Activated naive CD4-positive, alpha-beta T cell treated with anti-CD3 and anti-CD28 coated beads, Interleukin-2, amount 10 ng/mL, durations not matched to agents 7 days and 5 days (primary cell): Measurements from ENCODE around the gene SERINC5.

ENCODE experiments used
- CTCF ChIA-PET: fragments of 350-600 bp; sonication (Branson Sonifier 250); formaldehyde crosslinking; loops from one replicate; lab custom pipeline; 2021; ENCODE audit warnings: antibody characterized with exemption; lab: Charles Lee
- DNase-seq: peaks from one replicate; pipeline ENCODE4 v3.0.0-alpha.2; 2020
- H3K27ac Mint-ChIP-seq: one replicate; pipeline ENCODE4 v1.8.0; 2021; ENCODE audit warnings: mild to moderate bottlenecking, moderate library complexity, mixed read lengths
- H3K27me3 Mint-ChIP-seq: one replicate; pipeline ENCODE4 v1.8.0; 2021; ENCODE audit warnings: mild to moderate bottlenecking, mixed read lengths
- H3K36me3 Mint-ChIP-seq: one replicate; pipeline ENCODE4 v1.8.0; 2021; ENCODE audit warnings: mixed read lengths
- H3K4me1 Mint-ChIP-seq: one replicate; pipeline ENCODE4 v1.8.0; 2021; ENCODE audit warnings: mixed read lengths
- H3K4me3 Mint-ChIP-seq: one replicate; pipeline ENCODE4 v1.8.0; 2021; ENCODE audit warnings: mild to moderate bottlenecking, moderate library complexity, mixed read lengths
- H3K9me3 Mint-ChIP-seq: one replicate; pipeline ENCODE4 v1.8.0; 2021; ENCODE audit warnings: mixed read lengths

SERINC5 gene

GRCh38 chr5:80230269-80230992, 25.4 kb downstream of the SERINC5 start:
- peaks cover 58% of the 10 kb centered on the region for H3K36me3 Mint-ChIP-seq
- H3K4me3 Mint-ChIP-seq = no peak overlapping the region
- no peaks in the 10 kb centered on the region for H3K27me3 Mint-ChIP-seq
- no peak overlapping the region for H3K27ac Mint-ChIP-seq
- CTCF ChIA-PET = no interaction called here
- H3K9me3 Mint-ChIP-seq = no peaks in the 10 kb centered on the region
- no peak for DNase-seq
- peaks cover 78% of the 10 kb centered on the region for H3K4me1 Mint-ChIP-seq

- H3K4me1 Mint-ChIP-seq = peaks cover 79% of the 10 kb centered on the region
Measured at GRCh38 chr5:80229902-80230255, 26.0 kb downstream of the SERINC5 start.

GRCh38 chr5:80227979-80228596, 27.8 kb downstream of the SERINC5 start:
- no peak for DNase-seq
- Mint-ChIP-seq H3K27me3 (no peaks in the 10 kb centered on the region), H3K27ac (no peak overlapping the region), H3K4me1 (peaks cover 70% of the 10 kb centered on the region), H3K36me3 (peaks cover 51% of the 10 kb centered on the region), H3K4me3 (no peak overlapping the region), H3K9me3 (no peaks in the 10 kb centered on the region)
- CTCF ChIA-PET = interaction anchor here (0.9 to 1.3 kb wide), 2 partner anchors 18 to 36 kb away, joined by 3 to 4 read pairs; no protein-coding TSS in a partner anchor

More at GRCh38 chr5:80229902-80230255, 26.0 kb downstream of the SERINC5 start:
- H3K36me3 Mint-ChIP-seq = peaks cover 58% of the 10 kb centered on the region
- no peak overlapping the region for H3K4me3 Mint-ChIP-seq
- H3K9me3 Mint-ChIP-seq = no peaks in the 10 kb centered on the region
- no peak overlapping the region for H3K27ac Mint-ChIP-seq
- no peaks in the 10 kb centered on the region for H3K27me3 Mint-ChIP-seq
- no peak for DNase-seq
- CTCF ChIA-PET = interaction anchor here (1.0 kb wide), 1 partner anchor 85 kb away, joined by 3 read pairs; no protein-coding TSS in a partner anchor

- Mint-ChIP-seq H3K4me3 (no peak overlapping the region), H3K27ac (peak overlapping the region; percentile 80), H3K36me3 (peaks cover 46% of the 10 kb centered on the region), H3K27me3 (no peaks in the 10 kb centered on the region), H3K4me1 (peaks cover 63% of the 10 kb centered on the region), H3K9me3 (no peaks in the 10 kb centered on the region)
- CTCF ChIA-PET = no interaction called here
- no peak for DNase-seq
Measured at GRCh38 chr5:80225934-80226326, 29.9 kb downstream of the SERINC5 start.

GRCh38 chr5:80225189-80225933, 30.5 kb downstream of the SERINC5 start:
- H3K4me3 Mint-ChIP-seq = no peak overlapping the region
- peaks cover 62% of the 10 kb centered on the region for H3K4me1 Mint-ChIP-seq
- CTCF ChIA-PET = interaction anchor here (0.7 kb wide), 1 partner anchor 17 kb away, joined by 3 read pairs; no protein-coding TSS in a partner anchor

GRCh38 chr5:80223561-80223960, 32.3 kb downstream of the SERINC5 start:
- Mint-ChIP-seq H3K9me3 (no peaks in the 10 kb centered on the region), H3K27ac (no peak overlapping the region), H3K27me3 (no peaks in the 10 kb centered on the region), H3K4me3 (no peak overlapping the region), H3K4me1 (peaks cover 66% of the 10 kb centered on the region), H3K36me3 (peaks cover 47% of the 10 kb centered on the region)
- CTCF ChIA-PET = no interaction called here
- no peak for DNase-seq

More at GRCh38 chr5:80225189-80225933, 30.5 kb downstream of the SERINC5 start:
- DNase-seq = no peak
- H3K27ac Mint-ChIP-seq = peak overlapping the region; percentile 4
- H3K36me3 Mint-ChIP-seq = peaks cover 44% of the 10 kb centered on the region
- no peaks in the 10 kb centered on the region for H3K9me3 Mint-ChIP-seq
- no peaks in the 10 kb centered on the region for H3K27me3 Mint-ChIP-seq

GRCh38 chr5:80220245-80220897, 35.5 kb downstream of the SERINC5 start:
- no peaks in the 10 kb centered on the region for H3K9me3 Mint-ChIP-seq
- no peak overlapping the region for H3K27ac Mint-ChIP-seq
- CTCF ChIA-PET = no interaction called here
- peaks cover 67% of the 10 kb centered on the region for H3K4me1 Mint-ChIP-seq
- no peak overlapping the region for H3K4me3 Mint-ChIP-seq
- H3K27me3 Mint-ChIP-seq = no peaks in the 10 kb centered on the region
- DNase-seq = no peak
- H3K36me3 Mint-ChIP-seq = peaks cover 54% of the 10 kb centered on the region

- Mint-ChIP-seq H3K27me3 (no peaks in the 10 kb centered on the region), H3K9me3 (no peaks in the 10 kb centered on the region), H3K27ac (peak overlapping the region; percentile 91), H3K4me3 (no peak overlapping the region), H3K36me3 (peaks cover 58% of the 10 kb centered on the region), H3K4me1 (peaks cover 72% of the 10 kb centered on the region)
- DNase-seq = no peak
- CTCF ChIA-PET = interaction anchor here (1.8 to 2.3 kb wide), 2 partner anchors 28 to 128 kb away, joined by 5 read pairs; no protein-coding TSS in a partner anchor
Measured at GRCh38 chr5:80219391-80219790, 36.5 kb downstream of the SERINC5 start.

GRCh38 chr5:80217667-80218066, 38.2 kb downstream of the SERINC5 start:
- peaks cover 70% of the 10 kb centered on the region for H3K36me3 Mint-ChIP-seq
- peak overlapping the region; percentile 77 for H3K4me3 Mint-ChIP-seq
- no peak for DNase-seq
- no peaks in the 10 kb centered on the region for H3K27me3 Mint-ChIP-seq
- H3K4me1 Mint-ChIP-seq = peaks cover 87% of the 10 kb centered on the region
- no peaks in the 10 kb centered on the region for H3K9me3 Mint-ChIP-seq
- CTCF ChIA-PET = interaction anchor here (1.1 to 2.3 kb wide), 5 partner anchors 23 to 126 kb away, joined by 3 to 5 read pairs (median 5); partner anchors contain the start of gene SERINC5
- peak overlapping the region; percentile 91 for H3K27ac Mint-ChIP-seq

GRCh38 chr5:80216753-80217596, 38.9 kb downstream of the SERINC5 start:
- peak overlapping the region; percentile 91 for H3K27ac Mint-ChIP-seq
- peak; percentile 60 for DNase-seq
- peaks cover 73% of the 10 kb centered on the region for H3K36me3 Mint-ChIP-seq
- H3K27me3 Mint-ChIP-seq = no peaks in the 10 kb centered on the region
- H3K4me1 Mint-ChIP-seq = peaks cover 90% of the 10 kb centered on the region
- CTCF ChIA-PET = interaction anchor here (0.7 to 1.9 kb wide), 5 partner anchors 12 to 122 kb away, joined by 3 to 5 read pairs (median 3); partner anchors contain the start of gene SERINC5
- no peaks in the 10 kb centered on the region for H3K9me3 Mint-ChIP-seq
- peak overlapping the region; percentile 77 for H3K4me3 Mint-ChIP-seq

- Mint-ChIP-seq H3K27ac (peak overlapping the region; percentile 87), H3K27me3 (no peaks in the 10 kb centered on the region), H3K4me3 (peak overlapping the region; percentile 70), H3K4me1 (peaks cover 95% of the 10 kb centered on the region), H3K36me3 (peaks cover 75% of the 10 kb centered on the region), H3K9me3 (no peaks in the 10 kb centered on the region)
- DNase-seq = peak; percentile 26
- CTCF ChIA-PET = interaction anchor here (1.3 kb wide), 1 partner anchor 11 kb away, joined by 3 read pairs; no protein-coding TSS in a partner anchor
Measured at GRCh38 chr5:80216096-80216495, 39.8 kb downstream of the SERINC5 start.

- Mint-ChIP-seq H3K9me3 (no peaks in the 10 kb centered on the region), H3K4me1 (peaks cover 96% of the 10 kb centered on the region), H3K4me3 (peak overlapping the region; percentile 70), H3K27ac (peak overlapping the region; percentile 87), H3K36me3 (peaks cover 76% of the 10 kb centered on the region), H3K27me3 (no peaks in the 10 kb centered on the region)
- DNase-seq = no peak
- CTCF ChIA-PET = interaction anchor here (1.4 kb wide), 1 partner anchor 32 kb away, joined by 5 read pairs; no protein-coding TSS in a partner anchor
Measured at GRCh38 chr5:80215523-80215922, 40.3 kb downstream of the SERINC5 start.

- Mint-ChIP-seq H3K9me3 (no peaks in the 10 kb centered on the region), H3K27ac (peak overlapping the region; percentile 8), H3K36me3 (peaks cover 77% of the 10 kb centered on the region), H3K4me1 (peaks cover 97% of the 10 kb centered on the region), H3K27me3 (no peaks in the 10 kb centered on the region), H3K4me3 (no peak overlapping the region)
- CTCF ChIA-PET = interaction anchor here (1.7 kb wide), 1 partner anchor 14 kb away, joined by 6 read pairs; no protein-coding TSS in a partner anchor
- DNase-seq = no peak
Measured at GRCh38 chr5:80213466-80213865, 42.4 kb downstream of the SERINC5 start.
